Endothelial cell of umbilical vein (primary cell): ENCODE data around the gene STRA6. TPM values are rescaled to one million over a fixed set of nuclear protein-coding genes. Genes with fewer than 3 reads are reported as not detected.

Experiments
- BruUV-seq: library from RNA; stranded (reverse); fragments of 400-500 nt; replicated peaks from 2 replicates; lab custom pipeline; 2021; lab: Mats Ljungman, UMichigan
- CTCF ChIA-PET: fragments of 300-600, 350-600 bp; sonication (Branson Sonifier 250); formaldehyde crosslinking; loops from one replicate; lab custom pipeline; 2021; ENCODE audit warnings: antibody characterized with exemption, inconsistent platforms; lab: Charles Lee
- POLR2A ChIA-PET: fragments of 300-600, 350-600 bp; sonication (Branson Sonifier 250); formaldehyde crosslinking; loops from one replicate; lab custom pipeline; 2021; ENCODE audit warnings: antibody characterized with exemption, inconsistent platforms; lab: Charles Lee
- DNase-seq: peaks from one replicate; pipeline ENCODE4 v3.0.0-alpha.2; 2011; ENCODE audit warnings: low read depth, low spot score
- FAIRE-seq: peaks from 2 replicates; lab custom pipeline; 2011; peaks lifted over from hg19 to GRCh38; lab: Jason Lieb, UNC
- H2AFZ ChIP-seq: 2 replicates; pipeline ENCODE4 v1.6.0; 2012; ENCODE audit warnings: low read depth, low read length, control low read depth, inconsistent platforms
- H3K27ac ChIP-seq: 2 replicates; pipeline ENCODE4 v1.5.1; 2011; ENCODE audit warnings: low read depth, mild to moderate bottlenecking, control low read depth, low read length, moderate library complexity; ENCODE audit not compliant: insufficient read depth
- H3K27me3 ChIP-seq, 2 experiments: 2 replicates each; pipeline versions ENCODE4 v1.6.0 to v1.6.1; 2011; ENCODE audit warnings: low read length in 2 of 2, mixed read lengths in 1 of 2; ENCODE audit not compliant: control insufficient read depth in 2 of 2, insufficient read depth in 2 of 2
- H3K36me3 ChIP-seq, 2 experiments: 2 replicates in 1 of 2; 3 replicates in 1 of 2; pipeline ENCODE4 v1.5.1; 2011; ENCODE audit warnings: low read length in 2 of 2, mild to moderate bottlenecking in 1 of 2, moderate library complexity in 1 of 2; ENCODE audit not compliant: control insufficient read depth in 2 of 2, insufficient read depth in 2 of 2; ENCODE audit errors: extremely low read depth in 1 of 2
- H3K4me1 ChIP-seq: 3 replicates; pipeline ENCODE4 v1.5.1; 2011; ENCODE audit warnings: mild to moderate bottlenecking, low read length; ENCODE audit not compliant: control insufficient read depth, insufficient read depth; ENCODE audit errors: extremely low read depth
- H3K4me2 ChIP-seq: 2 replicates; pipeline ENCODE4 v1.6.1; 2011; ENCODE audit warnings: low read length, control low read depth, mixed read lengths; ENCODE audit not compliant: insufficient read depth
- H3K4me3 ChIP-seq, 3 experiments: fragments of 200-600 bp in 1 of 3; sonication (generic), shearing (Covaris generic) in 1 of 3; replicated peaks in 1 of 3; 2 replicates each; pipeline ENCODE4 v1.5.1; 2011 to 2016; ENCODE audit warnings: control low read depth in 3 of 3, low read length in 3 of 3, mild to moderate bottlenecking in 2 of 3, inconsistent platforms in 1 of 3, low read depth in 1 of 3, moderate library complexity in 1 of 3; ENCODE audit not compliant: insufficient read depth in 1 of 3
- H3K79me2 ChIP-seq: 2 replicates; pipeline ENCODE4 v1.6.0; 2012; ENCODE audit warnings: low read length, inconsistent platforms; ENCODE audit not compliant: control insufficient read depth, insufficient read depth
- H3K9ac ChIP-seq: replicated peaks from 2 replicates; pipeline ENCODE3; 2011; ENCODE audit warnings: low read length, control low read depth; ENCODE audit not compliant: insufficient read depth; ENCODE audit errors: extremely low read depth
- H3K9me1 ChIP-seq: replicated peaks from 3 replicates; pipeline ENCODE4 v1.6.0; 2011; ENCODE audit warnings: mild to moderate bottlenecking, low read length; ENCODE audit not compliant: control insufficient read depth, insufficient read depth; ENCODE audit errors: extremely low read depth
- H3K9me3 ChIP-seq: replicated peaks from 2 replicates; pipeline ENCODE4 v1.5.1; 2012; ENCODE audit warnings: low read length, inconsistent platforms; ENCODE audit not compliant: control insufficient read depth, insufficient read depth
- H4K20me1 ChIP-seq: replicated peaks from 2 replicates; pipeline ENCODE3; 2011; ENCODE audit warnings: mild to moderate bottlenecking, low read length; ENCODE audit not compliant: control insufficient read depth, insufficient read depth; ENCODE audit errors: extremely low read depth
- EZH2 ChIP-seq: IDR thresholded peaks from 2 replicates; pipeline ENCODE4 v1.6.1; 2012; ENCODE audit warnings: borderline replicate concordance, low read depth, mild to moderate bottlenecking, moderate library complexity, low read length, inconsistent platforms; ENCODE audit not compliant: severe bottlenecking
- FOS ChIP-seq: IDR thresholded peaks from 2 replicates; pipeline ENCODE4 v1.6.1; 2011; ENCODE audit warnings: mild to moderate bottlenecking, low read length, moderate library complexity, borderline replicate concordance; ENCODE audit not compliant: insufficient read depth
- GATA2 ChIP-seq: IDR thresholded peaks from 2 replicates; pipeline ENCODE4 v1.7.0; 2011; ENCODE audit warnings: low read depth, mild to moderate bottlenecking, moderate library complexity, mixed read lengths, low read length; ENCODE audit not compliant: insufficient read length, insufficient read depth
- JUN ChIP-seq: IDR thresholded peaks from 2 replicates; pipeline ENCODE4 v1.6.1; 2011; ENCODE audit warnings: borderline replicate concordance, low read depth; ENCODE audit not compliant: insufficient read length, insufficient read depth
- MAX ChIP-seq: IDR thresholded peaks from 2 replicates; pipeline ENCODE4 v1.6.1; 2011; ENCODE audit not compliant: insufficient read depth, insufficient read length
- MYC ChIP-seq: IDR thresholded peaks from one replicate; pipeline ENCODE4 v1.6.1; 2011; ENCODE audit warnings: mild to moderate bottlenecking, low read depth, low read length
- POLR2A ChIP-seq: IDR thresholded peaks from 2 replicates; pipeline ENCODE4 v1.6.1; 2012; ENCODE audit warnings: low read depth, mild to moderate bottlenecking, control low read depth, low read length
- POLR2AphosphoS5 ChIP-seq: IDR thresholded peaks from 2 replicates; pipeline ENCODE4 v1.6.1; 2012; ENCODE audit warnings: low read depth, mild to moderate bottlenecking, control low read depth, low read length, moderate library complexity; ENCODE audit not compliant: insufficient read depth
- dilution Hi-C: fragments of 300-500 bp; cut with MboI; formaldehyde crosslinking; loops from one replicate; pipeline ENCODE4 v1.15.0; 2019; ENCODE audit warnings: low sequenced_read_pairs; ENCODE audit not compliant: extremely low pct_ligation_motif_present
- intact Hi-C: fragments of 100-400 bp; cut with micrococcal nuclease; formaldehyde crosslinking; loops from one replicate; pipeline ENCODE4 v1.10.0; 2022
- polyA plus RNA-seq, 4 experiments: library from polyadenylated mRNA; depleted of rRNA in 3 of 4; stranded (reverse) in 3 of 4; unstranded in 1 of 4; fragments of >200 nt; gene quantifications; 2 replicates each; pipeline versions ENCODE4 v1.2.1 to v1.2.3, GENCODE V29; 2011 to 2012; ENCODE audit warnings: missing spikeins in 1 of 4
- total RNA-seq: library from RNA; stranded (reverse); gene quantifications from 2 replicates; pipeline ENCODE4 v1.2.3, GENCODE V29; 2021
- TF ChIP-seq, protein P1 (sequence below), 2 donors: IDR thresholded peaks; 1 replicate in 1 of 2; 2 replicates in 1 of 2; pipeline ENCODE4 v1.5.1; 2011; ENCODE audit warnings: low read length in 2 of 2, mild to moderate bottlenecking in 2 of 2, moderate library complexity in 2 of 2, control low read depth in 1 of 2, inconsistent platforms in 1 of 2, low read depth in 1 of 2; ENCODE audit not compliant: insufficient read depth in 1 of 2; ENCODE audit errors: extremely low read depth in 1 of 2

STRA6 gene
- total and polyA plus RNA-seq, 2 donors (not counting 3 experiments of a cell fraction or from before 2014, with no cell fraction given): not detected

- H3K27ac ChIP-seq: no peak overlapping the region
- intact Hi-C loops: no loop called here
- H3K4me2 ChIP-seq: no peak overlapping the region
- H3K9ac ChIP-seq: no peak overlapping the region
- no peaks in the 10 kb centered on the region for H3K9me3 ChIP-seq
- no peaks in the 10 kb centered on the region for H4K20me1 ChIP-seq
- no peak for TF ChIP-seq MAX
- no peak for TF ChIP-seq JUN
- TF ChIP-seq, protein P1, sequence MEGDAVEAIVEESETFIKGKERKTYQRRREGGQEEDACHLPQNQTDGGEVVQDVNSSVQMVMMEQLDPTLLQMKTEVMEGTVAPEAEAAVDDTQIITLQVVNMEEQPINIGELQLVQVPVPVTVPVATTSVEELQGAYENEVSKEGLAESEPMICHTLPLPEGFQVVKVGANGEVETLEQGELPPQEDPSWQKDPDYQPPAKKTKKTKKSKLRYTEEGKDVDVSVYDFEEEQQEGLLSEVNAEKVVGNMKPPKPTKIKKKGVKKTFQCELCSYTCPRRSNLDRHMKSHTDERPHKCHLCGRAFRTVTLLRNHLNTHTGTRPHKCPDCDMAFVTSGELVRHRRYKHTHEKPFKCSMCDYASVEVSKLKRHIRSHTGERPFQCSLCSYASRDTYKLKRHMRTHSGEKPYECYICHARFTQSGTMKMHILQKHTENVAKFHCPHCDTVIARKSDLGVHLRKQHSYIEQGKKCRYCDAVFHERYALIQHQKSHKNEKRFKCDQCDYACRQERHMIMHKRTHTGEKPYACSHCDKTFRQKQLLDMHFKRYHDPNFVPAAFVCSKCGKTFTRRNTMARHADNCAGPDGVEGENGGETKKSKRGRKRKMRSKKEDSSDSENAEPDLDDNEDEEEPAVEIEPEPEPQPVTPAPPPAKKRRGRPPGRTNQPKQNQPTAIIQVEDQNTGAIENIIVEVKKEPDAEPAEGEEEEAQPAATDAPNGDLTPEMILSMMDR (IDR thresholded peaks at IDR 0.05; ENCODE audit: extremely low read depth in 1 of 2, insufficient read depth in 1 of 2, low read depth in 1 of 2, low read length in 2 of 2): no peak
- TF ChIP-seq POLR2A: no peak
- TF ChIP-seq FOS: no peak
- no peak for TF ChIP-seq EZH2
- TF ChIP-seq GATA2: no peak
- no peak for TF ChIP-seq MYC
- no peak for TF ChIP-seq POLR2AphosphoS5
- H3K36me3 ChIP-seq: no peaks in the 10 kb centered on the region
- peaks cover 0 to 5% of the 10 kb centered on the region in 2 experiments for H3K27me3 ChIP-seq
- no peaks in the 10 kb centered on the region for H3K9me1 ChIP-seq
- no peak overlapping the region for H3K4me3 ChIP-seq
- dilution Hi-C loops: no loop called here
- POLR2A ChIA-PET: no interaction called here
- H2AFZ ChIP-seq: no peak overlapping the region
- H3K79me2 ChIP-seq: no peaks in the 10 kb centered on the region
- FAIRE-seq (no peak), DNase-seq (no peak)
- no TSS peak for BruUV-seq
- H3K4me1 ChIP-seq: no peaks in the 10 kb centered on the region
- CTCF ChIA-PET: no interaction called here
These were observed 5.9 kb upstream of the STRA6 start for GRCh38 chr15:74208496-74208895.
